HG03095 (cell line): ENCODE data around the gene OSBPL2.

Source experiments
- ATAC-seq: cut with Tn5 transposase; IDR thresholded peaks from one replicate; pipeline ENCODE4 v1.9.1; 2021; ENCODE audit warnings: moderate library complexity; ENCODE audit not compliant: unreplicated experiment

The OSBPL2 gene

DNA sequence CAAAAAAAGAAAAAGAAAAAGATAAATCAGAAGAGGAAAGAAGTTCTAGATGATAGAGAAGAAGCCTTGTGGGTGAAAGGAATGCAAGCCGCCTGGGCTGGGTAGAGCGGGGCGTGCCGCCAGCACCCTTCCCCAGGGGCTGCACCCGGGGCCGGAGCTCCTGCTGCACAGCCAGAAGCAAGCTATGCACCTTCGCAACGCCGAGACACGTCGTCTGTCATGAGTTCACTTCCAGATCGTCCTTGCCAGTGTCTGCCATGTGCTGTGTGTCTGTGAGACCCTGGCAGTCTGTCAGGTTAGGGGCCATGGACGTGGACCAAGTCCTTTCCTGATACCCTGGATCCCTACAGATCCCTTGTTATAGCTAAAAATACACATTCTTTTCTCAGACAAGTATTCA lies 38.9 kb downstream of the OSBPL2 start:
- ATAC-seq, result no peak

DNA sequence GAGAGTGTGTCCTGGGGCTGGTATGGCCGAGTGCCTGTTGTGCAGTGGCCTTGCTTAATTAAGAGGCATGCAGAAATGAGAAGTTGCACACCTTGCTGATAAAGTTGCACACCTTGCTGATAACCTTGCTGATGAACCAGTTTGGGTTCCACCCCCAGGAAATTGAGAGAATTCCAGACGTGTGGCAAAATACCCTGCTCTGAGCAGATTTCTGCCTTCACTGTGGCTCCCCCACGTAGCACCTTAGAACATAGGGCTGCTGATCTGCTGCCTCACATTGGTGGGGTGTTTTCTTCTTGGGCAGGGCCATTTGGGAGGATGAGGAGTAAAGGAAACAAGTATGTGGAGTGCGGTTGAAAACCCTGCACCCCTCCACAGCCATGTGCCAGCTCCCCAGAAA lies 42.0 kb downstream of the OSBPL2 start:
- ATAC-seq, result no peak

DNA sequence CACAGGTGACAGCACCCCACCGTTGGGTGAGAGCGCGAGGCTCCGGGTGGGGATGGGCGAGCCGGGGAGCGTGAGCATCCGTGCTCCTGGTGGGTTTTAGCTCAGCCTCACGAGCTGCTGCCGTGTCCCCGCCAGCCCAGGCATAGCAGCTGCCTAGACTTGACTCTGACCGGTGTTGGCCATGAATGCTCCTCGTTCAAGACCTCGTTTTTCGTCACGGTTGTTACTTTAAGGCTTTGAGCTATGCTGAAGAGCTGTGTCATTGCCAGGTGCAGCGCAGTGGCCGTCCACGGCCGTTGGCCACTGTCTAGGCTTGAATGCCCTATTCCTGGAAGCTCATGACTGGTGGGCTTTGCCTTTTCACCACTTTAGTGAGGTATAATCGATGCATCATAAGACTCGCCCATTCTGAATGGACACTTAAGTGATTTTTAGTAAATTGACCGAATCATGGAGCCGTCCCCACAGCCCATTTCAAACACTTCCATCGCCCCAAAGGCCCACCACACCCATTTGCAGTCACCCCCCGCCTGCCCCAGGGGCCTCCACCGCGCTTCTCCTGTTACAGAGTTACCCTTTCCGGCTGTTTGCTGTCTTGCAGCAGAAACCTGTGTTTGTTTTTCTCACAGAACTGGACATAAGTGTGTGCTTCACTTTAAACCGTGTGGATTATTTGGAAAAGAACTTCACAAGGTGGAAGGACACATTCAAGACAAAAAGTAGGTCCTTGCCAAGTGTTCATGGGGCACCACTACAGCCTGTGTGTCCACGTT lies 43.0 kb downstream of the OSBPL2 start:
- no peak for ATAC-seq

DNA sequence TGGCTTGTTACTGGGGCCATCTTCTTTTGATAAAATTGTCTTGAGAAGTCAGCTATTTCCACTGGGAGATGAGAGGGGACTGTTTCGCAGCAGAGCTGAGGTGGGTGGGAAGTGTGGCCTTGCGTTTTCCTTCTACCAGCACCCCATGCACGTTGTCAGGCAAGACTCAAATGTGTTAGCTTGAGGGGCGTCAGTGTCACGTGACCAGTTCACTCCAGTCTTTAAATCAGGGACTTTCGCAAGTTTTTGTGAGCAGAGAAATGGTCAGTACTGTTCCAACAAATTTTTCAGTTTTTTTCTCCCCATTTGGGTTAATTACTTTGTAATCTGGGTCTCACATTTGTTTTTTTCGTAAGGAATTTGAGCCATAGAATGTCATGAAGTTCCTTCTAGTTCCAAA lies 43.8 kb downstream of the OSBPL2 start:
- ATAC-seq, result no peak

DNA sequence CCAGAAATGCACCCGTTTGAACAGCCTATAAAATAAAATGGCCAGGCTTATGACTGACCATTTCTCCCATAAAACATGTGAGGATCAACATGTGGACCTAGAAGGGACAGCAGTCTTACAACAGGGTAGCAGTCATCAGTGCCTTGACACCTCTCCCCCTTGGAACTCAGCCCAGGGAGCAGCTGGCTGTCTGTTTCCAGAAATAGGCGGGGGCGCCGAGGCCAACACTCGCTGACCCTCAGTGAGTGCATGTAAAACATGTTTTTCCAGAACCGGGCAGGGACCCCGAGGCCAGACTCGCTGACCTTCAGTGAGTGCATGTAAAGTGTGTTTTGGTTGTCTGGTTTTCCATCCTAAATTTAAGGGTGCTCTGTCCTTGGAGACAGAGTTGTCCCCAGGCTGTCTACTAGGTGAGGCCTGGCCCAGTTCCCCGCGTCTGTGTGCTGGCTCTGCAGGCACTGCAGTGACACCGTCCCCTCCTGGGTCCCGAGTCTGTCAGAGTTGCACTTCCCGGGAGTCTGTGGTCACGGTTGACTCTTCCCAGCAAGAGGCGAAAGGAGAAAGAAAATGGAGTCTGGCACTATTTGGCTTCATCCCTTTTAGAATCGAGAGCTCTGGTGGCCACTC lies 44.7 kb downstream of the OSBPL2 start:
- no peak for ATAC-seq

DNA sequence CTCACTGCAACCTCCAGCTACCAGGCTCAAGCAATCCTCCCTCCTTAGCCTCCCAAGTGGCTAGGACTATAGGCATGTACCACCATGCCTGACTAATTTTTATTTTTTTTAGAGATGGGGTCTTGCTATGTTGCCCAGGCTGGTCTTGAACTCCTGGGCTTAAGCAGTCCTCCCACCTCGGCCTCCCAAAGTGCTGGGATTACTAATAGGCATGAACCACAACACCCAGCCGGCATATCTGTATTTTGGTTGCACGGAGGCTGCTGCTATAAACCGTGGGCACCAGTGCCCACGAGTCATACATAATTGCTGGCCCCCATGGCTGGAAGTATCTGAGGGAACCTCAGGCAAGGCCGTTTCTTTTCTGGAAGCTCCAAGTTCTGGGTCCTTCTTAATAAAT lies 46.1 kb downstream of the OSBPL2 start:
- ATAC-seq, result no peak

DNA sequence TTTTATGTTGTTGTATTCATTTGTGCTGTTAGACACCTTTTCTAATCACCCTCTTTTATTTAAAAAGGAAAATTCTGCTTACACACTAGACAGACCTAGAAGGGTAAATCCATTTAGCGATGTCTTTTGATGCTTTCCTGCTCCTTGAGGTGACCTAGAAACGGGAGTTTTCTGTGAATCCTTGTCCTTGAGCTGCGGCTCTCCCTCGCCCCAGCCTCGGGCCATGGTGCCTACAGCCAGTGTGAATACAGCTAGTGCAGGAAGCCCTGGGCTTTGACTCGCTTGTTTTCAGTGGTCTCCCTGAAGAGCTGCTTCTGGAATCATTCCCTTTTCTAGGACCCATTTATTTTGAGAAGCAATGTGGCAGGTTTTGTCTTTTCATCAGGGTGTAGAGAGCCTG lies 46.8 kb downstream of the OSBPL2 start:
- no peak for ATAC-seq

DNA sequence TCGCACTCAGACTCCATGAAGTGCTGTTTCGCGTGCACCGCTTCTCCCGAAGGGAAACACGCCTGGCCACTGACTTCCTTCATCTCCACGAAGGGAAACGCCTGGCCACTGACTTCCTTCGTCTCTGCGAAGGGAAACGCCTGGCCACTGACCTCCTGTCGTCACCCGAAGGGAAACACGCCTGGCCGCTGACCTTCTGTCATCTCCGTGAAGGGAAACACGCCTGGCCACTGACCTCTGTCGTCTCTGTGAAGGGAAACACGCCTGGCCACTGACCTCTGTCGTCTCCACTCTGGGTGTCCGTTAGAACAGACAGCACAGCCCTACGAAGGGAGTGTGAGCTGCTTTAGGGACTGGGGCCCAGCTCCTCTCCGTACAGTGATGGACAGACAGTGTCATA lies 47.4 kb downstream of the OSBPL2 start:
- ATAC-seq, result no peak

DNA sequence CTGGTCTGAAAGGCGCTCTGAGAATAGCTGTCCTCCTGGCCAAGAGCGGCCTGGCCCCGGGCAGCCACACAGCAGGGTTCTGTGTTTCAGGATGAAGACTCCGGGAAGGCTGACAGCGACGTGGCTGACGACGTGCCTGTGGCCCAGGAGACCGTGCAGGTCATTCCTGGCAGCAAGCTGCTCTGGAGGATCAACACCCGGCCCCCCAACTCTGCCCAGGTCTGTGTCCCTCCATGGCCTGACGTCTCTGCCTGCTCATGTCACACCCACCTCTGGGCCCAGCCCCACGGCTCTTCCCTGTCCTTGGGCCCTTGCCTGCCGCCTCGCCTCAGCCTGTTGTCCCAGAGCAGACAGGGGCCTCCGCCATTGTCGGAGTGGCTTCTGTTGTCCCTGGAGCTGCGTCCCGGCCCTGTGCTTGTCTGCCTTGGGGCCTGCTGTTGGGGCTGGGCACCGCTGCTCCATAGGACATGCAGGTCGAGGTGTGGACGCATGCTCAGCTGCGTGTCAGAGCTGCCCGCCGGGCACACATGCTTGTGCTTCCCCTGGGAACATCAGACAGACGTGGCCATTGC lies 48.3 kb downstream of the OSBPL2 start:
- ATAC-seq, result no peak

DNA sequence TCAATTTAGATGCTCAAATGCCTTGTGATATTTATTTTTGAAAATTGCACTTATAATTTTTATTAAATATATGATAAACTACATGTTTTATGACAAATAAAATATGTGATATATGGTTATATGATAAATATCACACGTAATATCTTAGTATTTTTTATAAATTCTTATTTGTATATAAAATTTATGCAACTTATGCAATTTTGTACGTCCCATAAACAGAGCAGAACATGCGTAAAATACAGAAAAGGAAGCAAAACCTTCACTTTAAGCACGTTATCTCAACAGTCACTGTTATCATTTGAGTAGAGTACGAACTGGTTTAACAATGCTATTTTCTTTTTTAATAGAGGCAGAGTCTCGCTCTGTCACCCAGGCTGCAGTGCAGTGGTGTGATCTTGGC lies 48.8 kb downstream of the OSBPL2 start:
- no peak for ATAC-seq

DNA sequence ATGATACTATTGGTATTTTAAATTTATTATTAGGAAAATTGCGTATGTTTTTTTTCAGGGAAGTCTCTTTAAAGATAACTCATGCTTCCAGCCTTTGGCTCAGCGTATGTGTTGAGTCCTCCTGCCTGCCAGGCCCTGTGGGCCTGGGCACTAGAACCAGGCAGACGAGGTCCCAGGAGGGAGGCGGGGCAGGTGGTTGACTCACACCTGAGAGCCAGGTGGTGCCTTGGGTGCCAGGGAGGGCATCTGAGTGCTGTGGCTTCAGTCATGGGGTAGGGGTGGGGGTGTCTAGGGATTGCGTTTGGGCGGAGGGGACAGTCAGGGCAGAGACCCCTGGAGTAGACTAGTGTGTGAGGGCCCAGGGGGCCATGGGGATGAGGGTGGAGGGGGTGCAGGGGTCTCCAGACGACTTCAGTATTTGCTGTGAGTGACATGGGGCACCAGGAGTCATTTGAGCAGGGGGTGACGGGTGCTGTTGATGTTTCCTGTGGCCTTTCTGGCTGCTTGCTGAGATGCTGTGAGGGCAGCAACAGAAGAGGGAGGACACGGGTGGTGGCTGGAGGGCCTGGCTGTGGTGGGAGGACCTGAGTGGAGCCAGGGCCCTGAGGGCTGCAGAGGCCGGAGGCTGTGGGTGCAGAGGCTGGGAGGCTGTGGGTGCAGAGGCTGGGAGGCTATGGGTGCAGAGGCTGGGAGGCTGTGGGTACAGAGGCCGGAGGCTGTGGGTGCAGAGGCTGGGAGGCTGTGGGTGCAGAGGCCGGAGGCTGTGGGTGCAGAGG lies 49.6 kb downstream of the OSBPL2 start:
- no peak for ATAC-seq

DNA sequence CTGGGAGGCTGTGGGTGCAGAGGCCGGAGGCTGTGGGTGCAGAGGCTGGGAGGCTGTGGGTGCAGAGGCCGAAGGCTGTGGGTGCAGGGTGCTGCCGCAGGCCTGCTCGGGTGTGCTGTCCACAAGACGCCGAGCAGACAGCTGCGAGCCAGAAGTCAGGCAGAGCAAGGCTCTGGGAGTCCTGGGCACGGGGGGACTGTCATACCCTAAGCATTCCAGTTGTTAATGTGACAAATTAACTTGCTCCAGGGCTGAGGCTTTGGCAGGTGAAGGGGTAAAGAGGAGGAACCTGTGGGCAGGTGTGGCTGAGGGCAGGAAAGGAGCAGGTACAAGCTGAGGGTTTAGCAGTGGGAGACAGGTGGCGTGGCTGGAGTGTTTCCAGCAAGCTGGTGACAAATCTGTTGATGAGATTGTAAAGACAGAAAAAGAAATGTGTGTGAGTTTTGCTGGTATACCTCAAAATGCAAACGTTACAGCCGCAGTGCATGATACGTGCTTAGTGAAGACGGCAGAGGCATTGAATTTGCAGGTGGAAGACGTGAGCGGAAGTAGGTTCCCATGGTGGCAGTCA lies 50.3 kb downstream of the OSBPL2 start:
- no peak for ATAC-seq

DNA sequence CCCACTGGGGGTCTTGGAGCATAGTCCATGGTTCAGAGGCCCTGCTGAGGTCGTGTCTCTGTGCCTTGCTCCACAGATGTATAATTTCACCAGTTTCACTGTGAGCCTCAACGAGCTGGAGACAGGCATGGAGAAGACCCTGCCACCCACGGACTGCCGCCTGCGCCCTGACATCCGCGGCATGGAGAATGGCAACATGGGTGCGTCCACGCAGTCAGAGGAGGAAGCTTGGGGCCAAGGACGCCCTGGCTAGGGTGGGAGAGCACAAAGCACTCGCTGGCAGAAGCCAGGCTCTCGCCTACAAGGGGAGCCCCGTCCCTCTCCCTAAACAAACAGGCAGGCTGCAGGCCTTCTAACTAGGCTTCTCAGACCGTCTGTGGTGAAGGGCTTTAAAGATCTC lies 50.8 kb downstream of the OSBPL2 start:
- ATAC-seq, result no peak

DNA sequence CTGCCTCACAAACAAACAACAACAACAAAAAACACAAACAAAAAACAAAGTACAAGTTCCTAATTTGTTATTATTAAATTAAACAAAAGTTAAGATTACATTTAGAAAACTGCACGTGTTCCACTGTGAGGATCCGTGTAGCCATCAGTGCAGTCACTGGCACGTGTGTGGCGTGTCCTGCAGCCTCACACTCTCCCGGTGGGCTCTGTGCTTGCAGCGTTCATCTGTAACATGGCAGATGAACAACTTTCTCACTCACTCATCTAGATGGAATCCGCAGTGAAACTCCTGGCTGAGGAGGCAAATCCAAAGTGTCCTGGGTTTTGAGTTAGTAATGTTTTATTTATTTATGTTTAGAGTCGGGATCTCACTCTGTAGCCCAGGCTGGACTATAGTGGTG lies 51.6 kb downstream of the OSBPL2 start:
- no peak for ATAC-seq

DNA sequence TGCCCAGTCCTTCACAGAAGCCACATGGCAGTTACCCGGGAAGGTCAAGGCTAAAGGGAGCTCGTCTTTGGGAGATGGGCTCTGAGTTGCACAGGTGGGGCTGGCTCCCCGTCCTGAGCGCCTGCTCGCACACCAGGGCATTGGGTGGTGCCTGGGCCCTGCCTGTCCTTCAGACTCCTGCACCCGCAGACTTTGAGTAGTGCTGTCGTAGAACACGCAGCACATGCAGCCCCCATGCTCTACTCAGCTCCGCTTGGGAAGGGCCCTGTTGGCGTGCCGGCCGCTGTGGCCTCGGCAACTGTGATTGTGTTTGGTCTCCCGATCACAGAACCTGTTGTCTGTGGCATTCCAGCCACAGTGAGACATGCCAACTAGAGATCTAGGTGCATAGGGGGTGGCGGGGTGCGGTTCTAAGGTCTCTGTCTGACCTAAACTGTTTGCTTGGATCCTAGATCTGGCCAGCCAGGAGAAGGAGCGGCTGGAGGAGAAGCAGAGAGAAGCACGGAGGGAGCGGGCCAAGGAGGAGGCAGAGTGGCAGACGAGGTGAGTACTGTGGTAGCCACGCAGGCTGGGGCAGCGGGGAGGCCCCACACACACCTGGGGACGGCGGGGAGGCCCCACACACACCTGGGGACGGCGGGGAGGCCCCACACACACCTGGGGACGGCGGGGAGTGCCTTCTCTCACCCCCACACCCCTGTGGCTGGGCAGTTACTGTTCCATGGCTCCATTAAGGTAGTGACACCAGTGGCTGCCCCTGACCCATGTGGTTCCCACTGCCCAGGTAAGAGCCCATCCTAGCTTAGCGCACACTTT lies 53.1 kb downstream of the OSBPL2 start:
- ATAC-seq, result no peak

DNA sequence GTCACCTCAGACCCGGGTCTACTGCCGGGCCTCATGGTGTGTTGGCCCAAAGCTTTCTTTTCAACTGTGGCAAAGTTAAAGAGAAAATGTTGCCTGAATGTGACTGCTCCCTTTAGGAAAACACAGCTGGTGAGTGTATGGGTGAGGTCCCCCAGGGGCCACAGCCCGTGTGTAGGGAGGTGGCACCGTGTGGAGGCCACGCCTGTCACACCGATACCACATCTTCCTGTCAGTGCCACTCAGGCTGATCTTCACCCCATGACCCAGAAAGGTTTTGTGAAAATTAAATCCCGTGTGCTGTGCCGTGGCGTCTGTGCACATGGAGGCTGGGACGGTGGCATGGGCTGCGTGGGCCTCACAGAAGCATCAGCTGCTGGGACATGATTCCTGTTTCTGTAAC lies 53.8 kb downstream of the OSBPL2 start:
- no peak for ATAC-seq

DNA sequence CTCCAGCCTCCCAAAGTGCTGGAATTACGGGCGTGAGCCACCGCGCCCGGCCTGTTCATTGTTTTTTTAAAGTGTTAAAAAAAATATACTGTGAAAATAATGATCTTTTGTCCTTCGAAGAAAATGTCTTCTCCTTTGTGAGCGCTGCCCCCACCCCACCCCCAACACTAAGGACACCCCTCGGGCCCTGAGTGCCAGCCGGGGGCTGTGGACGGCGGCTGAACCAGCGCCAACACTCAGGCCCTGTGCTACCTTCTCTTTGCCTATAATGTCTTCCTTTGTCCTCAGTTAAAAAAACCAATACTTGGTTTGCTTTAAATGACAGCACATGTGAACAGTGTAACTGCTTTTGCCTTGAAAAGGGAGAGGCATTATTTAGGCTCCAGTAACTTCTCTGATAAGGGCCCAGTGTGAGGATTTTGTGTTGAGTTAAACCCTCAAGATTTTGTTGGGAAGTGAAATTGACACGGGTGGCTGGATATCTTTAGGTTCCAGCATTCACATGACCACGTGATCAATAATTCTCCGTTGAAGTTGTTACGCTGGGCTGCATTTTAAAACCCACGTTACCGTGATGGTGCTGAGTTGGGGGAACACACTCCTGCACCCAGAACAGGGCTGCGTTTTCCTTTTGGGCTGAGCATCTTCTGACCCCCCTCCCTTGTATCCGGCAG lies 54.9 kb downstream of the OSBPL2 start:
- no peak for ATAC-seq

DNA sequence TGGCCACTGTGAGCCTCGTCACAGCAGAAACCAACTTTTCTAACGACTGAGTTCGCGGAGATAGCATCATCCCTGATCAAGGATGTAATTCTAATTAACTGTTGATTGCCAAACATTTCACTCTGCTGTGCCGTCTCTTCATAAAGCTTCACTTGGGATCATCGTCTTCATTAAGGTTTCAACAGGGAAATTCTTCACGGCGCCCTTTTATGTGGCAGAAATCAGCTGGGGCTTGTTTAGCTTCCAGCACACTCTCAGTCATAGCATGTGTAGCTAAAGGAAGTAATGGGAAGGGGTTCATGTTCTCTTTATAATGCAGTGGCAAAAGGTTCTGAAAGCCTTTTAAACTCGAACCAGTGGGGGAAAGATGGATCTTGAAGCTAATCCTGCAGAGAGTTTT lies 55.6 kb downstream of the OSBPL2 start:
- ATAC-seq, result no peak

DNA sequence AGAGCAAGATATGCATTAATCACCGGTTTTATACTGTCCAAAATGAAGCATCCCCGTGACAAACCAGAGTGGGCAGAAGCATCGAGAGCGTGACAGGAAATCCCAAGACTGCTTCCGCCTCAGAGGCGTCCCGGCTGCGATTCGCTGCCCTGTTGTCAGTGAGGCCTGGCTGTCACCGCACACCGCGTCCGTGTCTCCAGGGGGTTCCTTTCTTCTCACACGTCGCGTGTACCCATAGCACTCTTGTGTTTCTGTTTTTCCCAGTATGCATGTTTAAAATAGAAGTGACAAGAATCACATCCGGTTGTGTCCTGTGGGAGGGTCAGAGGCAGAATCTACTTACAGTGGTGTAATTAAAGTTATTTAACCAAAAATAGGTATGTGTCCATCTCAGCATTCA lies 56.2 kb downstream of the OSBPL2 start:
- ATAC-seq, result no peak
